ENCODE results near the gene PAXX. TPM values are rescaled to one million over a fixed set of nuclear protein-coding genes. Genes with fewer than 3 reads are reported as not detected.
"Not testable (repeated sequence)": the region's sequence is repeated elsewhere in the genome, so short reads cannot be mapped to it uniquely, and the experiment has no call there.

Gene PAXX
- total and polyA plus RNA-seq, 2 experiments from 2014 or later: 102 to 130 TPM

DNA sequence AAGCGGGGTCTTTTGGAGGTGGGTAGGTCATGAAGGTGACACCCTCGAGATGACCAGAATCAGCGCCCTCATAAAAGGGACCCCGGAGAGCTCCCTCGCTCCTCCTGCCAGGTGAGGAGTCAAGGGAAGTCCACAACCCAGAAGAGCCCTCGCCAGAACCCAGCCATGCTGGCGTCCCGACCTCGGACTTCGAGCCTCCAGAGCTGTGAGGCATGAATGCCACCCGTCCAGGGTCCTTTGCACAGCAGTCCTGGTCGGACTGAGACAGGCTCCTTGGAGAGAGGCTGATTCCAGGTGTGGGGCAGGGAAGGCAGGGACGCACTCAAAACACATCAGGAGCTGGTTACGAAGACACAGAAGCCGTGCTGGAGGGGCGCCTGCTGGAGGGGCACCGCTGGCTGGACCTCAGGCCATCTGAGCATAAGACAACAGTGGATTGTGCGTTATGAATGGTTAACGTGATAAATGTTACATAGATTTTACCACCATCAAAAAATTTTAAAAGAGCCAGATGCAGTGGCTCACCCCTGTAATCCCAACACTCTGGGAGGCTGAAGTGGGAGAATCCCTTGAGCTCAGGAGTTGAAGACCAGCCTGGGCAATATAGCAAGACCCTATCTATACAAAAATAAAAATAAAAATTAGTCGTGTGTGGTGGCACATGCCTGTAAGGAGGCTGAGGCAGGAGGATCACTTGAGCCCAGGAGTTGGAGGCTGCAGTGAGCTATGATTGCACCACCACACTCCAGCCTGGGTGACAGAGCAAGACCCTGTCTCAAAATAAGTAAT lies 9.8 kb downstream of the PAXX start:
- TF ChIP-seq, protein P1, sequence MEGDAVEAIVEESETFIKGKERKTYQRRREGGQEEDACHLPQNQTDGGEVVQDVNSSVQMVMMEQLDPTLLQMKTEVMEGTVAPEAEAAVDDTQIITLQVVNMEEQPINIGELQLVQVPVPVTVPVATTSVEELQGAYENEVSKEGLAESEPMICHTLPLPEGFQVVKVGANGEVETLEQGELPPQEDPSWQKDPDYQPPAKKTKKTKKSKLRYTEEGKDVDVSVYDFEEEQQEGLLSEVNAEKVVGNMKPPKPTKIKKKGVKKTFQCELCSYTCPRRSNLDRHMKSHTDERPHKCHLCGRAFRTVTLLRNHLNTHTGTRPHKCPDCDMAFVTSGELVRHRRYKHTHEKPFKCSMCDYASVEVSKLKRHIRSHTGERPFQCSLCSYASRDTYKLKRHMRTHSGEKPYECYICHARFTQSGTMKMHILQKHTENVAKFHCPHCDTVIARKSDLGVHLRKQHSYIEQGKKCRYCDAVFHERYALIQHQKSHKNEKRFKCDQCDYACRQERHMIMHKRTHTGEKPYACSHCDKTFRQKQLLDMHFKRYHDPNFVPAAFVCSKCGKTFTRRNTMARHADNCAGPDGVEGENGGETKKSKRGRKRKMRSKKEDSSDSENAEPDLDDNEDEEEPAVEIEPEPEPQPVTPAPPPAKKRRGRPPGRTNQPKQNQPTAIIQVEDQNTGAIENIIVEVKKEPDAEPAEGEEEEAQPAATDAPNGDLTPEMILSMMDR (IDR thresholded peaks at IDR 0.05; ENCODE audit: low read depth, low read length): no peak
- H3K4me1 ChIP-seq (ENCODE audit: low read depth): no peaks in the 10 kb centered on the region
- no peak for DNase-seq (ENCODE audit: low read depth in 1 of 2, low spot score in 1 of 2)
- H3K27me3 ChIP-seq: peaks cover 5% of the 10 kb centered on the region
- no peaks in the 10 kb centered on the region for H3K36me3 ChIP-seq
- H3K27ac ChIP-seq: no peak overlapping the region
- H3K9me3 ChIP-seq (ENCODE audit: low read depth): no peaks in the 10 kb centered on the region
- no peak overlapping the region for H3K4me3 ChIP-seq

DNA sequence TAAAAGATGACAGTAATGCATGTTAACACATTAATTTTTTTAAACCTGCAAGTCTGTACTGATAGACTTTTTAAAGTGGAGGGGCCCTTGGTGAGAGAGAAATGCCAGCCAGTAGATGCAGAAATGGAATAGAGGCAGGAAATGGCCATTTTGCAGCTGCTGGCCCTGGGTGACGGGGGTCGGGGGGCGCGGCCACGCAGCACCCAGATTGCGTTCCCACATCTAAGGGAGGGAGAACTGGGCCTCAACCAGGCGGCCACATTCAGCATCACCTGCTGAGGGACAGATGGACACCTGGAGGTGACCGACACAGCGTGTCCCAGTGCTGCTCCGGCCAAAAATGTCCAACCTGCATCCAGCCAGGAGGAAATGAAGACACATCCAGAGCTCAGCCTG lies 10.4 kb downstream of the PAXX start:
- peaks cover 3% of the 10 kb centered on the region for H3K27me3 ChIP-seq
- H3K27ac ChIP-seq: no peak overlapping the region
- DNase-seq (ENCODE audit: low read depth in 1 of 2, low spot score in 1 of 2): no peak
- no peak overlapping the region for H3K4me3 ChIP-seq
- no peaks in the 10 kb centered on the region for H3K9me3 ChIP-seq (ENCODE audit: low read depth)
- no peaks in the 10 kb centered on the region for H3K4me1 ChIP-seq (ENCODE audit: low read depth)
- H3K36me3 ChIP-seq: no peaks in the 10 kb centered on the region
- TF ChIP-seq, protein P1 (IDR thresholded peaks at IDR 0.05; ENCODE audit: low read depth, low read length): no peak

DNA sequence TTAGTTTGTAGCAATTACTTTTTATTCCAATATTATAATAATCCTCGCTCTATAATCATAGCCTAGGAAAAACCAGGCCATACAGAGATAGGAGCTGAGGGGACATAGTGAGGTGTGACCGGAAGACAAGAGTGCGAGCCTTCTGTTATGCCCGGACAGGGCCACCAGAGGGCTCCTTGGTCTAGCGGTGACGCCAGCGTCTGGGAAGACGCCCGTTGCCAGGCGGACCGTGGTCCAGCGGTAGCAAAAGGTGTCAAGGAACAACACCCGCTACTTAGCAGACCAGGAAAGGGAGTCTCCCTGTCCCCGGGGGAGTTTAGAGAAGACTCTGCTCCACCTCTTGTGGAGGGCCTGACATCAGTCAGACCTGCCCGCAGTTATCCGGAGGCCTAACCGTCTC lies 12.1 kb downstream of the PAXX start:
- DNase-seq (ENCODE audit: low read depth in 1 of 2, low spot score in 1 of 2); H3K36me3 ChIP-seq; H3K4me1 ChIP-seq (ENCODE audit: low read depth); H3K9me3 ChIP-seq (ENCODE audit: low read depth); H3K27ac ChIP-seq; H3K27me3 ChIP-seq; H3K4me3 ChIP-seq: not testable (repeated sequence)
- TF ChIP-seq, protein P1 (IDR thresholded peaks at IDR 0.05; ENCODE audit: low read depth, low read length): peak; percentile 44

DNA sequence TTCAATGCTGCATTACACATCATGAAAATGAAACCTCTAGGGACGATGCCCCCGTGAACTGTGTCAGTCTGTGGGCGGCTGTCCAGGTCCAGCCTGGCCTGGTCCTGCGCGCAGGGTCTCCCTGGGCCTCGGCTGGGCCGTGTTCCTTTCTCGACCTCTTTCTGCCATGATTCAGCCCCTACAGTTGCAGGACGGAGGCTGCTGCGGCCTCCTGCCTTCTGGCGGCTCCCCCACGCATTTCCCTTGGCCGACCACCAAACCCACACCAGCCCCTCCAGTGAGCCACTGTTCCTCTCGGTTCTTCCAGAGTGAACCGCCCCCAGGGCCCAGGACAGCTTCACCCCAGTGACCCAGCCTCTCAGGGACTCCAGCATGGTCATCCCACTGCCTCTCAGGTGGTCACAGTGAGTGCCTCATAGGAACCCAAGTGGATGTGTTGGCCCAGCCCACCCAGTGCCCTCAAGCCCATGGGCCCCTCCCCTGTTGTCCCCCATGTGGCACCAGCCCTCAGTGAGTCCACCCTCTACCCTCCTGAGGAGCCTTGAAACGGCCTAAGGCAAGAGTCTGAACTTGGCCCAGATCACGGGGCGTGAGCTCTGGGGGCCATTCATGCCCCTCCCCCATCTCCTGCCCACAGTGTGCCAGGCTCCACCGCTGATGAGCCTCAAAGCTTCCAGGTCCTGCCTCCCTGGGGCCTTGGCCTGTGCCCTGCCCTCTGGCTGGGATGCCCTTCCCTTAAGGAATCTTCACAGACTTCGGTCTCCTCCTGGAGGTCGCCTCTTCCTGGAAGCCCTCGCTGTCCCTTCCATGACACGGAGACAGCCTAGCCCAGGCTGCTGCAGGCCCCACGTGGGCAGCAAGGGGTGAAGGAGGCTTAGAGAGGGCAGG lies 14.1 kb downstream of the PAXX start:
- peak in 1 of 2 donors; percentile 73 for DNase-seq (ENCODE audit: low read depth in 1 of 2, low spot score in 1 of 2)
- Histone ChIP-seq H3K9me3 (ENCODE audit: low read depth) (no peaks in the 10 kb centered on the region), H3K27ac (no peak overlapping the region), H3K27me3 (no peaks in the 10 kb centered on the region), H3K36me3 (no peaks in the 10 kb centered on the region), H3K4me3 (no peak overlapping the region), H3K4me1 (ENCODE audit: low read depth) (no peaks in the 10 kb centered on the region)
- TF ChIP-seq, protein P1 (IDR thresholded peaks at IDR 0.05; ENCODE audit: low read depth, low read length): no peak

DNA sequence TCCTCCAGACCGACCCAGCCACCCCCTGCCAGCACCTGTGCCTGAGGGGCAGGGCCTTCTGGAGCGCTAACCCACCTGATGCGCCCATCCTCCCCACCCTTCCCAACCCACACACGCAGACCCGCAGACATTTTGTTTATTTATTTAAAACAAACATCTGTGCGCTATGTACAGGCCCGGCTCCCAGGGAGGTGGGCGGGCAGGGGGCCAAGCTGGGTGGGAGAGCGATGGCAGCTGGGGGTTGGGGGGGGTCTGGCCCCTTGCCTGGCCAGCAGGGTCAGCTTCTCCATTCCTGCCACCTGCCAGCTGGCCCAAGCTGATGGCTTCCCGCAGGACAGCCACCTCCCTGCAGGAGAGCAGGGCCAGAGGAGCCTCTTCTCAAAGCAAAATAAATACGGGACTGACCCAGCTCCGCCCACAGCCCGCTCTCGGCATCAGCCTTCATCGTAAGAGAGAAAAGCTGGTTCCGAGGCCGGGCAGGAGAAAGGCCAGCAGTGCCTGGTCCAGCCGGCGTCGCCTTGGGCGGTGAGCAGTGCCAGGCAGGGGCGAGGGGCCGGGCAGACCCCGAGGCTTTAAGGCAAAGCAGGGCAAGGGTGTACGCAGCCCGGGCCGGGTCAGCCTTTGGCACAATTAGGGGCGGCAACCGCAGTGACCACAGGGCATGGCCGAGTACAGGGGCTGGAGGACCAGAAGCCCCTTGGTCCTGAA lies 15.0 kb downstream of the PAXX start:
- Histone ChIP-seq H3K27ac (no peak overlapping the region), H3K4me3 (no peak overlapping the region), H3K27me3 (no peaks in the 10 kb centered on the region), H3K36me3 (peaks cover 1% of the 10 kb centered on the region), H3K4me1 (ENCODE audit: low read depth) (no peaks in the 10 kb centered on the region), H3K9me3 (ENCODE audit: low read depth) (no peaks in the 10 kb centered on the region)
- TF ChIP-seq, protein P1 (IDR thresholded peaks at IDR 0.05; ENCODE audit: low read depth, low read length): no peak
- no peak for DNase-seq (ENCODE audit: low read depth in 1 of 2, low spot score in 1 of 2)

Measured in cardiac muscle cell (in vitro differentiated cells and primary cell).